ENCODE data around the gene ZNF367. TPM values are rescaled to one million over a fixed set of nuclear protein-coding genes. Genes with fewer than 3 reads are reported as not detected.

Gene ZNF367
- total RNA-seq, 4 donors from 2014 or later = 2.5 to 4.3 (median 3.1) TPM

GRCh38 chr9:96437454-96437853, 19.3 kb upstream of the ZNF367 start:
- WGBS, 2 donors = 97% methylated on average over 7 of the region's 7 CpGs
- H3K9me3 ChIP-seq = peaks cover 0 to 7% (median 0%) of the 10 kb centered on the region in 4 donors
- no peaks in the 10 kb centered on the region for H3K4me1 ChIP-seq
- DNase-seq (ENCODE audit: low spot score in 2 of 2) = no peak
- H3K4me3 ChIP-seq = no peak overlapping the region
- H3K27me3 ChIP-seq = no peaks in the 10 kb centered on the region
- H3K36me3 ChIP-seq = no peaks in the 10 kb centered on the region
- TF ChIP-seq POLR2A (IDR thresholded peaks at IDR 0.05) (no peak), EP300 (IDR thresholded peaks at IDR 0.05) (no peak), CTCF (IDR thresholded peaks at IDR 0.05) (no peak)
- H3K27ac ChIP-seq = no peak overlapping the region

DNA sequence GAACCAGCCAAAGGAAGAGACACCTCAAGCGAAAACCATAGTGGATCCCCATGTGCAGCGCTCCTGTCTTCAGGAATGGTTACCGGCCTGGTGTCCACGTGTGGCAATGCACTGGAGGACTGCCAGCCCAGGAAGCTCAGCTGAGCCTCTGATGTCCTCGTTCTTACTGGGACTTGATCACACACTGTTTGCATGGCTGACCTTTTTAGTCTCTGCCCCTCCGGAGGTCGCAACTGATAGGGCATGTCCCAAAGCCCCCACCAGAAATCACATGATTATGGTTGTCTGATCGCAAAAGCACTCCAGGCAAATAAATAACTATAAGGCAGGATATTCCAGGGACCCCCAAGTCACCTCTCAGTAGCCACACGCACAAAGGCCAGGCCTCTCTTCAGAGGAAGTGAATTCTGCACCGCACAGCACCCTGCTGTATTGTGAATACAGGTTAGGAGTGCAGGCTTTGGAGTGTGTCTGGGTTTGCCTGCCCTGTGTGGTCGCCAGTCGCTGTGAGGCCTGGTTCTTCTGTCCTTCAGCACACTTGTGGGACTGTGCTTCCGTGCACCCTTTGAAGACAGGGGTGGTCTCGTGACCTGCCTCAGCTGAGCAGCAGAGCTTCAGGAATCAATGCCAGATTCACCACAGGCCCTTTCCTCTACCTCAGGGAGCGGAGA, 18.4 kb upstream of the ZNF367 start:
- no peak overlapping the region for H3K27ac ChIP-seq
- TF ChIP-seq EP300 (IDR thresholded peaks at IDR 0.05) (no peak), CTCF (IDR thresholded peaks at IDR 0.05) (no peak), POLR2A (IDR thresholded peaks at IDR 0.05) (no peak)
- H3K27me3 ChIP-seq = no peaks in the 10 kb centered on the region
- DNase-seq (ENCODE audit: low spot score in 2 of 2) = no peak
- 77 to 80% methylated on average over 15 of the region's 15 CpGs for WGBS, 2 donors
- no peaks in the 10 kb centered on the region for H3K4me1 ChIP-seq
- no peak overlapping the region for H3K4me3 ChIP-seq
- peaks cover 0 to 7% (median 0%) of the 10 kb centered on the region in 4 donors for H3K9me3 ChIP-seq
- H3K36me3 ChIP-seq = no peaks in the 10 kb centered on the region

GRCh38 chr9:96436063-96436455, 17.9 kb upstream of the ZNF367 start:
- H3K27me3 ChIP-seq = no peaks in the 10 kb centered on the region
- no peak overlapping the region for H3K27ac ChIP-seq
- H3K9me3 ChIP-seq = peaks cover 0 to 7% (median 0%) of the 10 kb centered on the region in 4 donors
- H3K4me3 ChIP-seq = no peak overlapping the region
- H3K4me1 ChIP-seq = no peaks in the 10 kb centered on the region
- 79 to 83% methylated on average over 2 of the region's 2 CpGs for WGBS, 2 donors
- no peaks in the 10 kb centered on the region for H3K36me3 ChIP-seq
- DNase-seq (ENCODE audit: low spot score in 2 of 2) = no peak
- no peak for TF ChIP-seq POLR2A (IDR thresholded peaks at IDR 0.05)
- no peak for TF ChIP-seq CTCF (IDR thresholded peaks at IDR 0.05)
- no peak for TF ChIP-seq EP300 (IDR thresholded peaks at IDR 0.05)

GRCh38 chr9:96435345-96435744, 17.2 kb upstream of the ZNF367 start:
- Histone ChIP-seq H3K4me3 (no peak overlapping the region), H3K27ac (no peak overlapping the region), H3K4me1 (no peaks in the 10 kb centered on the region), H3K36me3 (no peaks in the 10 kb centered on the region), H3K9me3 (peaks cover 0 to 7% (median 0%) of the 10 kb centered on the region in 4 donors), H3K27me3 (no peaks in the 10 kb centered on the region)
- DNase-seq (ENCODE audit: low spot score in 2 of 2) = no peak
- WGBS, 2 donors = 93 to 96% methylated on average over 4 of the region's 4 CpGs
- TF ChIP-seq CTCF (IDR thresholded peaks at IDR 0.05) (no peak), EP300 (IDR thresholded peaks at IDR 0.05) (no peak), POLR2A (IDR thresholded peaks at IDR 0.05) (no peak)

DNA sequence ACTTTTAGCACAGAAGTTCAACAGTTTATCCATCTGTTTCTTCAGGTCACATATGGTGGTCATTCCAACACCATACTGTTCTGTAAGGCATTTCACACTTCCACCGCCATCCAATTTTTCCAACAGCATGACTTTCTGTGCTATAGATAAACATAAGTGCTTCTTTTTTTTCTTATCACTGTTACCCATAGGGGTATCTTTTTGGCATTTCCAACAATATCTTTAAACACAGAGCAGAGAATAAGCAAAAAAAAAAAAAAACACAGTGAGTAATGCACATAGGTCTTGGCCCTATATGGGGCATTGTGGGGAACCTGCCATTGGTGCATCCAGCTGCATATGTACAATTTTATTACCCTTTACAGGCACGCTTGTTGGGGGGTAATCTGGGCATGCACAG, 12.2 kb upstream of the ZNF367 start:
- 84 to 91% methylated on average over 2 of the region's 2 CpGs for WGBS, 2 donors

More for the DNA sequence above, 12.2 kb upstream of the ZNF367 start:
- Histone ChIP-seq H3K27ac (no peak overlapping the region), H3K9me3 (peaks cover 0 to 7% (median 0%) of the 10 kb centered on the region in 4 donors), H3K4me3 (no peak overlapping the region), H3K4me1 (no peaks in the 10 kb centered on the region), H3K36me3 (no peaks in the 10 kb centered on the region), H3K27me3 (no peaks in the 10 kb centered on the region)
- no peak for TF ChIP-seq POLR2A (IDR thresholded peaks at IDR 0.05)
- no peak for TF ChIP-seq CTCF (IDR thresholded peaks at IDR 0.05)
- TF ChIP-seq EP300 (IDR thresholded peaks at IDR 0.05) = no peak
- DNase-seq (ENCODE audit: low spot score in 2 of 2) = no peak
